Measurements from ENCODE around the gene CPM.
"Not testable (repeated sequence)": the region's sequence is repeated elsewhere in the genome, so short reads cannot be mapped to it uniquely, and the experiment has no call there.

CPM gene

DNA sequence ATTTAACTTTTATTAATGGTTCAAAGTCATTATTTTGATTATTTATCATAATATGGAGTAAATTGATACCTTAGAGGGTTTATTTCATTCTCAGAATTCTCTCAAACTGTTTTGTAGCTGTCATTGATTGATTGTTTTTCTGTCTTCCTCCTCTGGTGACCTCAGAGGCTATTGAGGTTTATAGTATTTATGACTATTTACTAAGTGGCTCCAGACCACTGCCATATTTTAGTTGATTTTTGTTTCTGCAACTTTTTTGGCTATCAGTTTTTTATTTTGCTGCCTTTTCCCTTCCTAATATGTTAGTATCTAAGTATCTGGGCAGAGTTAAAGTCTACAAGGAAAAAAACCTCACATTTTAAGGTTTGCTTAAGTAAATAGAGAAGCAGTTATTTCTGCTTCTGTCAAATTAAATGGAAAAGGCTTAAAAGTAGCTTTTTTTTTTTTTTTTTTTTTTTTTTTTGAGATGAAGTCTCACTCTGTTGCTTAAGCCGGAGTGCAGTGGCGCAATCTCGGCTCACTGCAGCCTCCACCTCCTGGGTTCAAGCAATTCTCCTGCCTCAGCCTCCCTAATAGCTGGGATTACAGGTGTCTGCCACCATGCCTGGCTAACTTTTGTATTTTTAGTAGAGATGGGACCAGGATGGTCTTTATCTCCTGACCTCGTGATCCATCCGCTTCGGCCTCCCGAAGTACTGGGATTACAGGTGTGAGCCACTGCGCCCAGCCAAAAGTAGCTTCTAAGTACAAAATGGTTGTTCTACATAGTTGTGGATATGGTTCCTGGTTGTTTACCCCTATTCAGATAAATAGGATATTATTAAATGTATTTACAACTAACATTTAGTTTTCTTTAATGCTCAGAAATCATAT is 116.8 kb downstream of the CPM start:
- TF ChIP-seq, protein P1, sequence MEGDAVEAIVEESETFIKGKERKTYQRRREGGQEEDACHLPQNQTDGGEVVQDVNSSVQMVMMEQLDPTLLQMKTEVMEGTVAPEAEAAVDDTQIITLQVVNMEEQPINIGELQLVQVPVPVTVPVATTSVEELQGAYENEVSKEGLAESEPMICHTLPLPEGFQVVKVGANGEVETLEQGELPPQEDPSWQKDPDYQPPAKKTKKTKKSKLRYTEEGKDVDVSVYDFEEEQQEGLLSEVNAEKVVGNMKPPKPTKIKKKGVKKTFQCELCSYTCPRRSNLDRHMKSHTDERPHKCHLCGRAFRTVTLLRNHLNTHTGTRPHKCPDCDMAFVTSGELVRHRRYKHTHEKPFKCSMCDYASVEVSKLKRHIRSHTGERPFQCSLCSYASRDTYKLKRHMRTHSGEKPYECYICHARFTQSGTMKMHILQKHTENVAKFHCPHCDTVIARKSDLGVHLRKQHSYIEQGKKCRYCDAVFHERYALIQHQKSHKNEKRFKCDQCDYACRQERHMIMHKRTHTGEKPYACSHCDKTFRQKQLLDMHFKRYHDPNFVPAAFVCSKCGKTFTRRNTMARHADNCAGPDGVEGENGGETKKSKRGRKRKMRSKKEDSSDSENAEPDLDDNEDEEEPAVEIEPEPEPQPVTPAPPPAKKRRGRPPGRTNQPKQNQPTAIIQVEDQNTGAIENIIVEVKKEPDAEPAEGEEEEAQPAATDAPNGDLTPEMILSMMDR (IDR thresholded peaks at IDR 0.05; ENCODE audit: low read depth, low read length), result no peak
- H3K4me3 ChIP-seq (ENCODE audit: low read depth, low read length), result no peak overlapping the region
- no peaks in the 10 kb centered on the region for H3K27me3 ChIP-seq
- no peaks in the 10 kb centered on the region for H3K4me1 ChIP-seq
- no peaks in the 10 kb centered on the region for H3K9me3 ChIP-seq
- no peak for DNase-seq
- H3K36me3 ChIP-seq, result peaks cover 42% of the 10 kb centered on the region

- Histone ChIP-seq H3K36me3 (peaks cover 38% of the 10 kb centered on the region), H3K4me1 (no peaks in the 10 kb centered on the region), H3K9me3 (no peaks in the 10 kb centered on the region), H3K4me3 (ENCODE audit: low read depth, low read length) (no peak overlapping the region), H3K27me3 (no peaks in the 10 kb centered on the region)
- no peak for DNase-seq
- TF ChIP-seq, protein P1 (IDR thresholded peaks at IDR 0.05; ENCODE audit: low read depth, low read length), result no peak
Observed at GRCh38 chr12:68815232-68815927, 117.6 kb downstream of the CPM start.

DNA sequence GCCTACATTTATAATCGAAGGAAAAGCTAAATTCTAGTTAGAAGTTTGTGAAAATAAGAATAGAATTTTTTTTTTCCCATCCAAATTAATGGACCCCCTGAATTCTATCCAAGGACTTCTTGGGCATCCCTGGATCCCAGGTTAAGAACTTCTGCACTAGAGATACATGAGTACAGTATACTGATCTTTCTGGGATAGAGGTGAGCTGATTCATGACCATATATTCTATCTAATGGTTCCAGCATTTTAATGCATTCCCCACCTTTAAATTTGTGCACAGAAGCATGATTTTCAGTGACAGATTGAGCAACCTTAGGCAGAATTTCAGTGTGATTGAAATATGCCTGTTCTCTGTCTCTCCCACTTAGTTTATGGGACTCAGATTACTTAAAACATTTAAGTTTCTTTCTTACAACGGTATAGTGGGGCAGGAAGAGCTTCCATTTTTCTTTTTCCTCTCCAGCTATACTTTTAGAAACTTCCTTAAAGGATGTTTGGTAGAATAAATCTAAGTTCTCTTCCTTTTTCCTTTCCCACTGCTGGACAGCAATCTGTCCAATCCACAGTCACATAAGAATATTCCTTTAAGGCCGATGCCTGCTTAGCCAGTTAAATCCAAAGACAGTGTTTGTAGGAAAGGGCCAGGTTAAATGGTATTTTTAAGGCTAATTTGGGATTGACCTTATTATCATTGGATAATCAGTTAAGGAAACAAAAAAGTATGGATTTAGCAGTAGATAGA is 118.3 kb downstream of the CPM start:
- Histone ChIP-seq H3K36me3 (peaks cover 39% of the 10 kb centered on the region), H3K27me3 (no peaks in the 10 kb centered on the region), H3K4me3 (ENCODE audit: low read depth, low read length) (no peak overlapping the region), H3K9me3 (no peaks in the 10 kb centered on the region), H3K4me1 (no peaks in the 10 kb centered on the region)
- DNase-seq, result no peak
- TF ChIP-seq, protein P1 (IDR thresholded peaks at IDR 0.05; ENCODE audit: low read depth, low read length), result no peak

GRCh38 chr12:68813242-68813593 is 119.8 kb downstream of the CPM start:
- H3K36me3 ChIP-seq, result peaks cover 36% of the 10 kb centered on the region
- H3K27me3 ChIP-seq, result no peaks in the 10 kb centered on the region
- no peaks in the 10 kb centered on the region for H3K9me3 ChIP-seq
- H3K4me3 ChIP-seq (ENCODE audit: low read depth, low read length), result no peak overlapping the region
- no peak for DNase-seq
- no peaks in the 10 kb centered on the region for H3K4me1 ChIP-seq
- TF ChIP-seq, protein P1 (IDR thresholded peaks at IDR 0.05; ENCODE audit: low read depth, low read length), result no peak

DNA sequence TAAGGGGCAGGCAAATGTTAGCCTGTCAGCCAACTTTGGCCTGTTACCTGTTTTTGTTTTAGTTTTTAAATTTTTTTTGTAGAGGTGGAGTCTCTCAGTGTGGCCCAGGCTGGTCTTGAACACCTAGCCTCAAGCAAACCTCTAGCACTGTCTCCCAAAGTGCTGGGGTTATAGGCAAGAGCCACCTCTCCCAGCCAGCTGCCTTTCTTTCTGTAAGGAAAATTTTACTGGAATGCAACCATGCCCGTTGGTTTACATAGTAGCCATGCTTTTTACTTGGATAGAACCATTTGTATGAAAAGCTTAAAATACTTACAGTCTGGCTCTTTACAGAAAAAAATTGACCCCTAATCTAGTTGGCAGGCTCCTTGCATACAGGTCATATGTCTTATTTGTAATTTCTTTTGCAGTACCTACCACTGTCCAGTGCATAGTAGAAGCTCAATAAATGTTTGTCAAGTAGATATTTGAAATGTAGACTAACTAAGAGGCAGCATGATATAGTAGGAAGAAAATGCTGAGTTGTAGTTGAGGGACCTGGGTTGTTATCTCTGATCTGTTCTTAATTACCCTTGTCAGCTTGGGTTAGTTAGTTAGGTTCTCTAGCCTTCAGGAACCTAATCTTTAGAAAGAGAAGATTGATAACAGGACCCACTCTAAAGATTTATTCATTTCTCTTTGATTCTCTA is 120.3 kb downstream of the CPM start:
- H3K27me3 ChIP-seq, result no peaks in the 10 kb centered on the region
- no peak for DNase-seq
- no peaks in the 10 kb centered on the region for H3K4me1 ChIP-seq
- H3K36me3 ChIP-seq, result peaks cover 32% of the 10 kb centered on the region
- TF ChIP-seq, protein P1 (IDR thresholded peaks at IDR 0.05; ENCODE audit: low read depth, low read length), result no peak
- H3K4me3 ChIP-seq (ENCODE audit: low read depth, low read length), result no peak overlapping the region
- H3K9me3 ChIP-seq, result no peaks in the 10 kb centered on the region

DNA sequence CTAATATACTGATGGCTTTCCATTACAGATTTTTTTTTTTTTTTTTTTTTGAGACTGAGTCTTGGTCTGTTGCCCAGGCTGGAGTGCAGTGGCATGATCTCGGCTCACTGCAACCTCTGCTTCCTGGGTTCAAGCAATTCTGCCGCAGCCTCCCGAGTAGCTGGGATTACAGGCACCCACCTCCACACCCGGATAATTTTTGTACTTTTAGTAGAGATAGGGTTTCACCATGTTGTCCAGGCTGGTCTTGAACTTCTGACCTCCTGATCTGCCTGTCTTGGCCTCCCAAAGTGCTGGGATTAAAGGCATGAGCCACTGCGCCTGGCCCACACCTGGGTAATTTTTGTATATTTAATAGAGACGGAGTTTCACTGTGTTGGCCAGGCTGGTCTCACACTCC is 121.4 kb downstream of the CPM start:
- not testable (repeated sequence) for H3K4me1 ChIP-seq; DNase-seq; H3K9me3 ChIP-seq; H3K4me3 ChIP-seq (ENCODE audit: low read depth, low read length); H3K27me3 ChIP-seq
- H3K36me3 ChIP-seq, result peaks cover 24% of the 10 kb centered on the region

DNA sequence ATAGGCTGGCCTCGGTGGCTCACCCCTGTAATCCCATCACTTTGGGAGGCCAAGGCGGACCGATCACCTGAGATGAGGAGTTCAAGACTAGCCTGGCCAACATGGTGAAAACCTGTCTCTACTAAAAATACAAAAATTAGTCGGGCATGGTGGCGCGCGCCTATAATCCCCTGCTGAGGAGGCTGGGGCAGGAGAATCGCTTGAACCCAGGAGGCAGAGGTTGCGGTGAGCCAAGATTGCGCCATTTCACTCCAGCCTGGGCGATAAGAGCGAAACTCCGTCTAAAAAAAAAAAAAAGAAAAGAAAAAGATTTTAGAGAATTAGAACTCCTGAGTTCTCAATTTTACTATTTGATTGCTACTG is 123.0 kb downstream of the CPM start:
- not testable (repeated sequence) for H3K27me3 ChIP-seq; H3K4me1 ChIP-seq; DNase-seq; H3K4me3 ChIP-seq (ENCODE audit: low read depth, low read length); H3K9me3 ChIP-seq
- H3K36me3 ChIP-seq, result peaks cover 16% of the 10 kb centered on the region
